HUES64 (cell line): ENCODE results near the gene SCARF2.
"Not testable (repeated sequence)": the region's sequence is repeated elsewhere in the genome, so short reads cannot be mapped to it uniquely, and the experiment has no call there.

Experiments
- H3K27ac ChIP-seq: 2 replicates; pipeline ENCODE4 v1.7.0; 2013; ENCODE audit warnings: low read depth, low read length, inconsistent platforms
- H3K27me3 ChIP-seq: 2 replicates; pipeline ENCODE4 v1.6.1; 2013; ENCODE audit warnings: mild to moderate bottlenecking, low read length; ENCODE audit not compliant: insufficient read depth
- H3K36me3 ChIP-seq: 2 replicates; pipeline ENCODE4 v1.6.1; 2013; ENCODE audit warnings: mild to moderate bottlenecking, low read length; ENCODE audit not compliant: insufficient read depth
- H3K4me1 ChIP-seq: 2 replicates; pipeline ENCODE4 v1.6.1; 2013; ENCODE audit warnings: mild to moderate bottlenecking, low read length, moderate library complexity; ENCODE audit not compliant: insufficient read depth
- H3K4me3 ChIP-seq: 2 replicates; pipeline ENCODE4 v1.5.1; 2013; ENCODE audit warnings: mild to moderate bottlenecking, low read length, moderate library complexity
- H3K9ac ChIP-seq: 2 replicates; pipeline ENCODE4 v1.6.1; 2013; ENCODE audit warnings: mild to moderate bottlenecking, low read depth, low read length
- H3K9me3 ChIP-seq: 2 replicates; pipeline ENCODE4 v1.6.1; 2013; ENCODE audit warnings: low read depth, low read length; ENCODE audit not compliant: insufficient read depth
- WGBS: fragments of 150-250, 120-280 bp; methylation state at CpG from one replicate; pipeline ENCODE4 v1.1.7; 2013; ENCODE audit warnings: missing lambda C conversion rate; 5-methylcytosine and 5-hydroxymethylcytosine counted together

SCARF2 gene

DNA sequence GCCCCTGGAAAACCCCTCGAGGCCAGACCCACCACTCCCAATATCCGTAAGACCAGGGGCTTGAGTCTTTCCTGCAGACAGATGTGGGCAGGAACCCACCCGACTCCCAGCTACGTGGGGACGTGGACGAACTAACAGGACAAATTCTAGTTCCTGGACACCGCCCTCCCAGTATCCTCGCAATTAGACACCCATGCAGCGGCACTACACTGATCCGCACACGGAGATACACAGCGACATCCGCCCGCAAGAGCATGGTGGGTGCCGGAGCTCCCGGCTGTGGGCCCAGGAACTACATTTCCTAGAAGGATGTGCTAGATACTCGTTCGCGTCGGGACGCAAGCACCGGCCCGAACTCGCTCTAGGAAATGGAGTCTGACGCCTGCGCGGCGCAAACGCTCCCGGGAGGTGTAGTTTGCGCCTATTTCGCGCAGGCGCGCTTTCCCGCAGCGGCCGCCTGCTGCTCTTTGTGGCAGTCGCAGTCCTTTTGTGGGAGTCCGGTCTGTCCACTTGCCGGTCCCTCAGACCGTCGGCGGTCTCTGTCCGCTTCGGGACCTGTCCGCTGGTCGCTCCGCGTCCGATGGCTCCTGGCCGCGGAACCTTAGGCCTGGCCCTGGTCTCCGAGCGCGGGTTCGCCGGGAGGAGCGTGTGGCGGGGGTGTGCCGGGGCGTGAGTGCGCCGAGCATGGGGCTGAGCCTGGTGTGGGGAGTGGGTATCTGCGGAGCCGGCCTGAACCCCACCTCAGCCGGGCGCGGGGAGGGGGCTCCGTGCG, 43.7 kb downstream of the SCARF2 start, which contains the start of gene ZNF74:
ZNF74 (plus strand) TSS at position 447 of the 772 bp plus-strand sequence. CDS start 478 bp downstream, outside the sequence.
- peak within 1 kb of the TSS; percentile 68 for H3K4me3 ChIP-seq
- H3K27ac ChIP-seq: 0 out of 2 replicates have a peak within 1 kb of the TSS, but pooled peaks have one; percentile 19
- no peaks in the 10 kb centered on the region for H3K27me3 ChIP-seq
- H3K9ac ChIP-seq: peak within 1 kb of the TSS; percentile 79
- no peaks in the 10 kb centered on the region for H3K36me3 ChIP-seq
- no peaks in the 10 kb centered on the region for H3K9me3 ChIP-seq
- peaks cover 4% of the 10 kb centered on the region; the same call in 1 of the 2 replicates for H3K4me1 ChIP-seq
- 5% methylated on average over 71 of the region's 71 CpGs for WGBS

DNA sequence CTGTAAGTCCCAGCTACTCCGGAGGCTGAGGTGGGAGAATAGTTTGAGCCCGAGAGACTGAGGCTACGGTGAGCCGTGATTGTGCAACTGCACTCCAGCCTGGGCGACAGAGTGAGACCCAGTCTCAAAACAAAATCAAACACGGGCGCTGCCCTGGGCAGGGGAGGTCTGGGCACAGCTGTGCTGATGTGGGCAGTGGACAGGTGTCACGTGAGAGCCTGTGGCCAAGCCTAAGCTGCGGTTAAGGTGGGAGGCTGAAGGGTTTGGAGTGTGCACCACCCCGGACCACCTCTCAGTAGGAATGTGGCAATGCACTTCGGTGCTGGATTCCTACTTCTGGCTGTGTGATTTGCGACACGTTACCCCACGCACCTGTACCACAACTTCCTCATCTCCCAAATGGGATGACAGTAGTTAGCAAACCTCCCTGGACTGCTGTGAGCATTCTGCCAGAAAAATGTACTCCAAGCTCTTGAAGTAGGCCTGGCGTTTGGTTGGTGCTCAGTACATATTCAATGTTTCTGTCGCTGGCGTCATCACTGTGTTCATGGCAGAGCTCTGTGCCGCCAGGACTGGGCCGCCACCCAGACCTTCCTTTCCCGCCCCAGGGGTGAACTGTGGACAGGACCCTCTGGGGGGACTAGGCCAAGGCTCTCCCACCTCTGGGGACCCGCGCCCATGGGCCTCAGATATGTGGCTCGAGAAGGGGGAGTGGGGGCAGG, 44.5 kb downstream of the SCARF2 start:
- H3K9me3 ChIP-seq: no peaks in the 10 kb centered on the region
- WGBS: 93% methylated on average over 23 of the region's 23 CpGs
- peak overlapping the region; percentile 68 for H3K4me3 ChIP-seq
- H3K27ac ChIP-seq: no peak overlapping the region
- peaks cover 4% of the 10 kb centered on the region; the same call in 1 of the 2 replicates for H3K4me1 ChIP-seq
- peak overlapping the region; percentile 12 for H3K9ac ChIP-seq
- no peaks in the 10 kb centered on the region for H3K36me3 ChIP-seq
- no peaks in the 10 kb centered on the region; the same call in 1 of the 2 replicates for H3K27me3 ChIP-seq

DNA sequence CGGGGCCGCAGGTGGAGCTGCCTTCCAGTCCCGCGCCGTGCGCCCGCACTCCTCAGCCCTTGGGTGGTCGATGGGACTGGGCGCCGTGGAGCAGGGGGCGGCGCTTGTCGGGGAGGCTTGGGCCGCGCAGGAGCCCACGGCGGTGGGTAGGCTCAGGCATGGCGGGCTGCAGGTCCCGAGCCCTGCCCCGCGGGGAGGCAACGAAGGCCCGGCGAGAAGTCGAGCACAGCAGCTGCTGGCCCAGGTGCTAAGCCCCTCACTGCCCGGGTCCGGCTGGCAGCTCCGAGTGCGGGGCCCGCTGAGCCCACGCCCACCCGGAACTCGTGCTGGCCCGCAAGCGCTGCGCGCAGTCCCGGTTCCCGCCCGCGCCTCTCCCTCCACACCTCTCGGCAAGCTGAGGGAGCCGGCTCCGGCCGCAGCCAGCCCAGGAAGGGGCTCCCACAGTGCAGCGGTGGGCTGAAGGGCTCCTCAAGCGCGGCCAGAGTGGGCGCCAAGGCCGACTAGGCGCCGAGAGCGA, 45.2 kb downstream of the SCARF2 start:
- WGBS: 97% methylated on average over 53 of the region's 53 CpGs
- H3K4me3 ChIP-seq, H3K27ac ChIP-seq, H3K27me3 ChIP-seq, H3K36me3 ChIP-seq, H3K9ac ChIP-seq, H3K9me3 ChIP-seq, H3K4me1 ChIP-seq: not testable (repeated sequence)

DNA sequence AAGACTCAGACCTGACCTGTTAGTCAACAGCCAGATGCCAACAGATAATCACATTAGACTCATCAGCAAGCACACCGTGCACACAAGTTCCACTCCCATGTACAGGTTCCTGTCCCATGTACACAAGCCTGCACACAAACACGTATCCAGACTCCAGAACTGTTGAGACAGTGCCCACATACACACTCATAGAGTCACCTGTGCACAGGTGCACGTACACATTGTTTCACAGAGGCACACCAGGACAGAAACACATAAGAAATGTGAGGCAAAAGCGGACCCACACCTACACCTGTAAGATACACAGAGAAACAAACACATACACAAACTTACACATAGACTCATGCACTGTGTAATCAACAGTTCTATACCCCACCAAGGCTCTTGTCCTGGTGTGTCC, 46.4 kb downstream of the SCARF2 start:
- H3K27ac ChIP-seq: no peak overlapping the region
- no peak overlapping the region for H3K4me3 ChIP-seq
- H3K9ac ChIP-seq: no peak overlapping the region
- H3K4me1 ChIP-seq: peaks cover 4% of the 10 kb centered on the region; the same call in 1 of the 2 replicates
- no peaks in the 10 kb centered on the region for H3K9me3 ChIP-seq
- H3K27me3 ChIP-seq: no peaks in the 10 kb centered on the region; the same call in 1 of the 2 replicates
- WGBS: 92% methylated on average over 4 of the region's 4 CpGs
- no peaks in the 10 kb centered on the region for H3K36me3 ChIP-seq

DNA sequence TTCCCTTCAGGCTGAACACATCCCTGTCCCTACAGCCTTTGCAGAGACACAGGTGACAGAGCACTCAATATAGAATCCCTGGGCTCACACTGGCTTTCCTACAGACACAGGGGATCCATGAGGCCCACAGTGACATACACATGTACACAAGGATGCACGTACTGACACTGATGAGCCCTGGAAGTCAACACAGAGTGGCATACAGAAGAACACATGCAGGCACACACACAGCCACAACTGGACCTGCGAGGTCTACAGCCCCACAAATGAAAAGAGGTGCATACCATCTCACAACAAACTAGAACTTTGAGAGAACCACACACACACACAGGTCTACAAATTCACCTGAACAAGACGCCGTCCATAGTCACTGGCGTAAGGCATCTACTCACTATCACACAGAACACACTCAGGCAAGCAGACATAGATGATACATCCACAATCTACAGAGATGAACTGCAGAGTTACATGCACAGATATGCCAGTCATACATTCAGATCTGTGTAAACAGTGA, 47.2 kb downstream of the SCARF2 start:
- H3K27me3 ChIP-seq: no peaks in the 10 kb centered on the region; the same call in 1 of the 2 replicates
- 92% methylated on average over 5 of the region's 5 CpGs for WGBS
- H3K36me3 ChIP-seq: no peaks in the 10 kb centered on the region
- no peak overlapping the region for H3K27ac ChIP-seq
- no peaks in the 10 kb centered on the region for H3K9me3 ChIP-seq
- peaks cover 3% of the 10 kb centered on the region; the same call in 1 of the 2 replicates for H3K4me1 ChIP-seq
- H3K4me3 ChIP-seq: no peak overlapping the region
- H3K9ac ChIP-seq: no peak overlapping the region

DNA sequence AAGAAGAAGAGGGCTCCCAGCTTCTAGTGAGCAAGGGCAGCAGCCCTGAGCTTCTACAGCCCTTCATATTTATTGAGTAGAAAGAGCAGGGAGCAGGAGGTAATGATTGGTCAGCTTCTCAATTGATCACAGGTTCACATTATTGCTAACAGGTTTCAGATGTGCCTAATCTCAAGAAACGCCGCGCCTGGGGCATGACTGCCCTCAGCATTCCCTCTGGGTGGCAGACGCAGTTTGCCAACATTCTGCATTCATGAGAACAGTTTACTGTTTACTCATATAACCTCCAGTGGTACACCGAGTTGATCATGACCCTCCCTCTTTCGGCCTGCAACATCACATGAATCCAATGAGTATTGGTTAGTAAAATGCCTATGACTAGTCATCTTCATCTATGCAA, 48.3 kb downstream of the SCARF2 start:
- H3K27me3 ChIP-seq: no peaks in the 10 kb centered on the region; the same call in 1 of the 2 replicates
- H3K4me1 ChIP-seq: no peaks in the 10 kb centered on the region
- H3K27ac ChIP-seq: no peak overlapping the region
- H3K9me3 ChIP-seq: no peaks in the 10 kb centered on the region
- H3K36me3 ChIP-seq: no peaks in the 10 kb centered on the region
- H3K4me3 ChIP-seq: no peak overlapping the region
- no peak overlapping the region for H3K9ac ChIP-seq
- 94% methylated on average over 5 of the region's 6 CpGs for WGBS

DNA sequence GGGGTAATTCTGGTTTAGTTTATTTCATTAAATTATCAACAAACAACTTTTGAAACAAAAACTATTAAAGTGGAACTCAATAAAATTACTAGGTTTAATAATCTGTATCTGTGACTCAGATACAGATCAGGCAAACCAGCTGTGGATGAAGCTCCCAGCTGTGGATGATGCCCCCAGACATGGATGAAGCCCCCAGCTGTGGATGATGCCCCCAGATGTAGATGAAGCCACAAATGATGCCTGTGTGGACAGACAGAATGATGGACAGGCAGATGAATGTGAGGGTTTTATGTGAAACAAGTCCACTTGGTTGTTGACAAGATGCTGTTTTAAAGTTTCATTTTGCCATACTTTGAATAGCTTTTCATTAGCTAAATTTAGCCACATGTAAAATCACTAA, 49.4 kb downstream of the SCARF2 start:
- Histone ChIP-seq H3K4me1 (no peaks in the 10 kb centered on the region), H3K27me3 (no peaks in the 10 kb centered on the region; the same call in 1 of the 2 replicates), H3K27ac (no peak overlapping the region), H3K9ac (no peak overlapping the region), H3K4me3 (no peak overlapping the region), H3K36me3 (no peaks in the 10 kb centered on the region), H3K9me3 (no peaks in the 10 kb centered on the region)

DNA sequence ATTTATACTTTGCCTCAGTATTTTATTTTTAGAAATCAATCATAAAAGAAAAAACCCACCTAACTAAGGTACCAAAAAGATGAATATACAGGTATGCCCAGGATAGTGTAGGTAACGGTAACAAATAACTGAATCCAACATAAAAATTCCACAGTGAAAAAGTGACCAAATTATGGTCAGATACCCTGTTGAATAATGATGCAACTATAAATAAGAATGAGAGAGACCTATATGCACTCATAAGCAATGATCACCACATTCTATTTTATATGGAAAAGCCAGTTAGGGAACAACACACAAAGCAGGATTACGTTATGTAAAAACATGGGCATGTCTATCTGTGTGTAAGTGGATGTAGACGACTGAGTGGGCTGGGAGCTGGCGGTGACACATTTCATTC, 50.7 kb downstream of the SCARF2 start:
- H3K4me1 ChIP-seq: no peaks in the 10 kb centered on the region
- H3K4me3 ChIP-seq: no peak overlapping the region
- no peak overlapping the region for H3K27ac ChIP-seq
- no peaks in the 10 kb centered on the region; the same call in 1 of the 2 replicates for H3K27me3 ChIP-seq
- H3K9me3 ChIP-seq: no peaks in the 10 kb centered on the region
- no peak overlapping the region for H3K9ac ChIP-seq
- H3K36me3 ChIP-seq: no peaks in the 10 kb centered on the region
- WGBS: 97% methylated on average over 3 of the region's 4 CpGs

DNA sequence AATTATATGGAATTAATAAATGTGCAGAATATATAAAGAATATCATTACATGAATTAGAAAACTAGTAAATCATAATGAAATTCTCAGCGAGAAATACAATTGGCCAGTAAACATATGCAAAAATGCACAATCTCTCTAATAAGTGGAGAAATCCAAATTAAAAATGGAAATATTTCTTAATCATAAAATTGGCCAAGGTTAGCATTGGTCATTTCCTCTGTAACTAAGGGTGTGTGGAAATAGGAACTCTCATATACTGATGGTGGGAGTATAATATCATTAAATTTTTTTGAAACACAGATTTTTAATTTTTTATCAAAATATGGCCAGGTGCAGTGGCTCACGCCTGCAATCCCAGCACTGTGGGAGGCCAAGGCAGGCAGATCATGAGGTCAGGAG, 51.3 kb downstream of the SCARF2 start:
- WGBS: 86% methylated on average over 1 of the region's 2 CpGs
- H3K4me3 ChIP-seq: no peak overlapping the region

DNA sequence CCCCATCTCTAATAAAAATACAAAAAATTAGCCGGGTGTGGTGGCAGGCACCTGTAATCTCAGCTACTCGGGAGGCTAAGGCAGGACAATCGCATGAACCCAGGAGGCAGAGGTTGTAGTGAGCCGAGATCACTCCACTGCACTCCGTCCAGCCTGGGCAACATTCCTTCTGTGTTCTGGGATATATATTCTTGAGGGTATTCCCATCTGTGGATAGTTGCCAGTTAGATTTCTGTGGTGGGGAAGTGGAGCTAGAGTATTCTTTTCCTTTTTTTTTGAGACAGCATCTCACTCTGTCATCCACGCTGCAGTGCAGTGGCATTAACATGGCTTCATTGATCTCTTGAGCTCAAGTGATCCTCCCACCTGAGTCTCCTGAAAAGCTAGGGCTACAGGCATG, 52.8 kb downstream of the SCARF2 start:
- WGBS: 94% methylated on average over 6 of the region's 6 CpGs
- Histone ChIP-seq H3K27me3 (no peaks in the 10 kb centered on the region; the same call in 1 of the 2 replicates), H3K36me3 (no peaks in the 10 kb centered on the region), H3K9me3 (no peaks in the 10 kb centered on the region), H3K4me1 (no peaks in the 10 kb centered on the region), H3K9ac (no peak overlapping the region), H3K27ac (no peak overlapping the region), H3K4me3 (no peak overlapping the region)

More for the DNA sequence above, 51.3 kb downstream of the SCARF2 start:
- H3K9ac ChIP-seq: no peak overlapping the region
- no peak overlapping the region for H3K27ac ChIP-seq
- no peaks in the 10 kb centered on the region for H3K4me1 ChIP-seq
- H3K9me3 ChIP-seq: no peaks in the 10 kb centered on the region
- no peaks in the 10 kb centered on the region for H3K36me3 ChIP-seq
- no peaks in the 10 kb centered on the region; the same call in 1 of the 2 replicates for H3K27me3 ChIP-seq

DNA sequence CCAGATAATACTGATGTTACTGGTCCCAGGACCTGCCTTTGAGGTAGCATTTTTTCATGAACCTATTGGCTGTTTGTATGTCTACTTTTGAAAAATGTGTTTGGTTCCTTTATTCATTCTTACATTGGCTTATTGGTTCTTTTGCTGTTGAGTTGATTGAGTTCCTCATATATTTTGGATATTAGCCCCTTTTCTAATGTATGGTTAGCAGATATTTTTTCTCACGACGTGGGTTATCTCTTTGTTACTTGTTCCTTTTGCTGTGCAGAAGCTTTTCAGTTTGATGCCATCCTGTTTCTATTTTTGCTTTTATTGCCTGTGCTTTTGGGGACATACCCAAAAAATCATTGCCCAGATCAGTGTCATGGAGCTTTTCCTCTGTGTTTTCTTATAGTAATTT, 53.5 kb downstream of the SCARF2 start:
- H3K4me1 ChIP-seq: no peaks in the 10 kb centered on the region
- H3K9me3 ChIP-seq: no peaks in the 10 kb centered on the region
- H3K27ac ChIP-seq: no peak overlapping the region
- no peaks in the 10 kb centered on the region; the same call in 1 of the 2 replicates for H3K27me3 ChIP-seq
- no peak overlapping the region for H3K4me3 ChIP-seq
- no peaks in the 10 kb centered on the region for H3K36me3 ChIP-seq
- no peak overlapping the region for H3K9ac ChIP-seq
- 82% methylated on average over 2 of the region's 2 CpGs for WGBS
